Lung (tissue), 12 donors: ENCODE results near the gene PPP1R8. TPM values are rescaled to one million over a fixed set of nuclear protein-coding genes. Genes with fewer than 3 reads are reported as not detected.
"Not testable (repeated sequence)": the region's sequence is repeated elsewhere in the genome, so short reads cannot be mapped to it uniquely, and the experiment has no call there.

Experiments
- ATAC-seq: fragments of 200-7000 bp; cut with Tn5 transposase; one replicate; pipeline ENCODE4 v1.9.1; 2020; ENCODE audit warnings: moderate number of reproducible peaks; ENCODE audit not compliant: insufficient read depth, low FRiP score
- DNase-seq, 3 donors: peaks; one replicate each; pipeline ENCODE4 v3.0.0-alpha.2; 2013 to 2017
- H3K27ac ChIP-seq, 2 donors: one replicate each; pipeline ENCODE4 v1.5.1; 2013; ENCODE audit warnings: mild to moderate bottlenecking in 2 of 2, moderate library complexity in 2 of 2, control low read depth in 1 of 2, inconsistent platforms in 1 of 2, low read depth in 1 of 2, low read length in 1 of 2
- H3K27me3 ChIP-seq, 3 donors: one replicate each; pipeline ENCODE4 v1.5.1; 2013; ENCODE audit warnings: low read length in 2 of 3; ENCODE audit not compliant: control insufficient read depth in 3 of 3, insufficient read depth in 3 of 3
- H3K36me3 ChIP-seq, 4 donors: one replicate each; pipeline ENCODE4 v1.5.1; 2013; ENCODE audit warnings: low read length in 4 of 4, mild to moderate bottlenecking in 1 of 4, moderate library complexity in 1 of 4; ENCODE audit not compliant: control insufficient read depth in 4 of 4, insufficient read depth in 4 of 4
- H3K4me1 ChIP-seq, 5 donors: one replicate each; pipeline ENCODE4 v1.5.1; 2013; ENCODE audit warnings: low read length in 5 of 5, mild to moderate bottlenecking in 2 of 5, moderate library complexity in 1 of 5; ENCODE audit not compliant: control insufficient read depth in 5 of 5, insufficient read depth in 5 of 5
- H3K4me3 ChIP-seq: one replicate; pipeline ENCODE4 v1.5.1; 2013; ENCODE audit warnings: mild to moderate bottlenecking, control low read depth, moderate library complexity
- H3K9ac ChIP-seq, 2 donors: one replicate each; pipeline ENCODE4 v1.5.1; 2013; ENCODE audit warnings: low read length in 2 of 2, control low read depth in 1 of 2; ENCODE audit not compliant: insufficient read depth in 1 of 2
- H3K9me3 ChIP-seq, 4 donors: one replicate each; pipeline ENCODE4 v1.5.1; 2013; ENCODE audit warnings: low read length in 3 of 4, mild to moderate bottlenecking in 1 of 4, moderate library complexity in 1 of 4; ENCODE audit not compliant: control insufficient read depth in 4 of 4, insufficient read depth in 3 of 4
- WGBS, 2 donors: extraction: QIAGEN DNeasy Blood & Tissue Kit; methylation state at CpG; one replicate each; pipeline ENCODE4 v1.1.7; 2013; 5-methylcytosine and 5-hydroxymethylcytosine counted together
- polyA plus RNA-seq, 2 donors: library from polyadenylated mRNA; stranded (reverse); fragments of 200-250 nt; gene quantifications; one replicate each; pipeline ENCODE4 v1.2.1, GENCODE V29; 2013
- total RNA-seq, 2 donors: library from RNA; depleted of rRNA in 1 of 2; stranded (reverse); fragments of >200 nt in 1 of 2; gene quantifications; one replicate each; pipeline ENCODE4 v1.2.1, GENCODE V29; 2014 to 2021
- TF ChIP-seq, protein P1 (sequence below): IDR thresholded peaks from 2 replicates; pipeline ENCODE4 v1.5.1; 2012; ENCODE audit warnings: mild to moderate bottlenecking; ENCODE audit errors: control extremely low read depth, extremely low read depth
- donor health status: control.
- donor health status: control.
- donor health status: Bipolar disorder and iron deficiency.
- donor health status: healthy.
- donor health status: DM: yes; HTN: yes; CAD: no.

Gene PPP1R8
- total and polyA plus RNA-seq, 4 donors: 20.9 to 37.0 (median 33.4) TPM

DNA sequence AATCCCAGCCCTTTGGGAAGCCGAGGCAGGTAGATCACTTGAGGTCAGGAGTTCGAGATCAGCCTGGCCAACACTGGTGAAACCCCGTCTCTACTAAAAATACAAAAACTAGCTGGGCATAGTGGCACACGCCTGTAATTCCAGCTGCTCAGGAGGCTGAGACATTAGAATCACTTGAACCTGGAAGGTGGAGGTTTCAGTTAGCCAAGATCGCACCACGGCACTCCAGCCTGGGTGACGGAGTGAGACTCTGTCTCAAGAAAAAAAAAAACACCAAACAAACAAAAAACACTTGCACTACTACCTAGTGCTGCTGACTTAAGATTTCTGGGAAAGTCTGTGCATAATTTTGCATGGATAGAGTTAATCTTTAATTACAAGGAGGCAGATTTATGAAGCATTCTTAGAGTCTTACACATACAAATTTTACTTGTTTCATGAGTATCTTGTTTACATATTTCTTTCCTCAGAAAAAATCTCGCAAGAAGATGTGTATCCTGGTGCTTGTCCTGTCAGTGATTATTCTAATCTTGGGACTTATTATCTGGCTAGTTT is 8.7 kb upstream of the PPP1R8 start:
- TF ChIP-seq, protein P1, sequence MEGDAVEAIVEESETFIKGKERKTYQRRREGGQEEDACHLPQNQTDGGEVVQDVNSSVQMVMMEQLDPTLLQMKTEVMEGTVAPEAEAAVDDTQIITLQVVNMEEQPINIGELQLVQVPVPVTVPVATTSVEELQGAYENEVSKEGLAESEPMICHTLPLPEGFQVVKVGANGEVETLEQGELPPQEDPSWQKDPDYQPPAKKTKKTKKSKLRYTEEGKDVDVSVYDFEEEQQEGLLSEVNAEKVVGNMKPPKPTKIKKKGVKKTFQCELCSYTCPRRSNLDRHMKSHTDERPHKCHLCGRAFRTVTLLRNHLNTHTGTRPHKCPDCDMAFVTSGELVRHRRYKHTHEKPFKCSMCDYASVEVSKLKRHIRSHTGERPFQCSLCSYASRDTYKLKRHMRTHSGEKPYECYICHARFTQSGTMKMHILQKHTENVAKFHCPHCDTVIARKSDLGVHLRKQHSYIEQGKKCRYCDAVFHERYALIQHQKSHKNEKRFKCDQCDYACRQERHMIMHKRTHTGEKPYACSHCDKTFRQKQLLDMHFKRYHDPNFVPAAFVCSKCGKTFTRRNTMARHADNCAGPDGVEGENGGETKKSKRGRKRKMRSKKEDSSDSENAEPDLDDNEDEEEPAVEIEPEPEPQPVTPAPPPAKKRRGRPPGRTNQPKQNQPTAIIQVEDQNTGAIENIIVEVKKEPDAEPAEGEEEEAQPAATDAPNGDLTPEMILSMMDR: no peak
- DNase-seq (no peak), ATAC-seq (no peak)
- Histone ChIP-seq H3K9me3 (no peaks in the 10 kb centered on the region), H3K36me3 (peaks cover 5 to 28% (median 23%) of the 10 kb centered on the region in 4 donors), H3K27me3 (no peaks in the 10 kb centered on the region), H3K4me1 (no peaks in the 10 kb centered on the region), H3K4me3 (no peak overlapping the region), H3K27ac (no peak overlapping the region), H3K9ac (no peak overlapping the region)
- 87 to 95% methylated on average over 8 of the region's 8 CpGs for WGBS, 2 donors

DNA sequence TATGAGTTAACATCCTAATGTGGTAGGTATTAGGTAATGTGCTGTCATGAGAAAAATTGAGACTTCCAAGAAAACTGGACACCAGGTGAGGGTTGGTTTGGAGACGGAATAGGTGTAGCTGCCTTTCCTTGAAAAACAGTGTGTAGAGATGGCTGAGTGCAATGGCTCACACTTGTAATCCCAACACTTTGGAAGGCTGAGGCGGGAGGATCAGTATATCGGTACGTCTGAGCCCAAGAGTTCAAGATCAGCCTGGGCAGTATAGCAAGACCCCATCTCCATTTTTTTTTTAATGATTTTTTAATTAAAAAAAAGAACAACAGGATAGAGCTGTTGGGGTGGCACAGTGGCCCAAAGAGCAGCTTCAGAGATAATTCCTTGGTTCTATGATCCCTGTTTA is 6.8 kb upstream of the PPP1R8 start:
- Histone ChIP-seq H3K36me3 (peaks cover 0 to 18% (median 13%) of the 10 kb centered on the region in 4 donors), H3K9me3 (no peaks in the 10 kb centered on the region)
- DNase-seq: no peak

DNA sequence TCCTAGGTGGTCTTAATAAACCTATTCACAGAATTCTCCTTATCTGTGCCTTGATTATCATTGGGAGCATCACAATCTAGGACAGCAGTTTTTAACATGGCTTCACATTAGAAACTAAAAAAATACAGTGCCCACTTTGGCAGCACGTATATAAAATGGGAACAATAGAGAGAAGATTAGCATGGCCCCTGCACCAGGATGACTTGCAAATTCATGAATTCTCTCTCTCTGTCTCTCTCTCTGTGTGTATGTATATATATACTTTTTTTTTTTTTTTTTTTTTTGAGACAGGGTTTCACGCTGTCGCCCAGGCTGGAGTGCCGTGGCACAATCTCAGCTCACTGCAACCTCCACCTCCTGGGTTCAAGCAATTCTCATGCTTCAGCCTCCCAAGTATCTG is 6.2 kb upstream of the PPP1R8 start:
- TF ChIP-seq, protein P1: no peak
- 95 to 98% methylated on average over 4 of the region's 4 CpGs for WGBS, 2 donors
- no peak overlapping the region for H3K4me3 ChIP-seq

More for the DNA sequence above, 6.8 kb upstream of the PPP1R8 start:
- TF ChIP-seq, protein P1: no peak
- no peak overlapping the region for H3K4me3 ChIP-seq
- no peaks in the 10 kb centered on the region for H3K27me3 ChIP-seq
- H3K9ac ChIP-seq: no peak overlapping the region
- H3K4me1 ChIP-seq: no peaks in the 10 kb centered on the region
- ATAC-seq: no peak
- WGBS, 2 donors: 98 to 99% methylated on average over 4 of the region's 4 CpGs
- H3K27ac ChIP-seq: no peak overlapping the region

DNA sequence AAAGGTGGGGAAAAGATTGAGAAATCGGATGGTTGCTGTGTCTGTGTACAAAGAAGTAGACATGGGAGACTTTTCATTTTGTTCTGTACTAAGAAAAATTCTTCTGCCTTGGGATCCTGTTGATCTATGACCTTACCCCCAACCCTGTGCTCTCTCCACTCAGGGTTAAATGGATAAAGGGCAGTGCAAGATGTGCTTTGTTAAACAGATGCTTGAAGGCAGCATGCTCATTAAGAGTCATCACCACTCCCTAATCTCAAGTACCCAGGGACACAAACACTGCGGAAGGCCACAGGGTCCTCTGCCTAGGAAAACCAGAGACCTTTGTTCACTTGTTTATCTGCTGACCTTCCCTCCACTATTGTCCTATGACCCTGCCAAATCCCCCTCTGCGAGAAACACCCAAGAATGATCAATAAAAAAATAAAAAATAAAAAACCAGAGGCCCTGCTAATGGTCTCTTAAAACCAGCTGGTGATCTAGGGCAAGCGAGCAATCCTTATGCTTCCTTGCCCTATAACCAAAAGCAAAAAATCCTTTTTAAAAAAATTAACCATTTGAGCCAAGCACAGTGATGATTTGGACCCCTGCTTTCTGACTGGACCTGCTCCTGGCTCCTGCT is 1.1 kb upstream of the PPP1R8 start:
- Histone ChIP-seq H3K4me1 (peaks cover 0 to 11% (median 8%) of the 10 kb centered on the region in 5 donors), H3K27ac (peak overlapping the region; percentile 5 to 74)
- 85 to 90% methylated on average over 3 of the region's 4 CpGs for WGBS, 2 donors
- not testable (repeated sequence) for H3K27me3 ChIP-seq, H3K9ac ChIP-seq, H3K36me3 ChIP-seq, H3K9me3 ChIP-seq, H3K4me3 ChIP-seq, ATAC-seq, DNase-seq

More for the DNA sequence above, 6.2 kb upstream of the PPP1R8 start:
- Histone ChIP-seq H3K9ac (no peak overlapping the region), H3K4me1 (no peaks in the 10 kb centered on the region), H3K27me3 (no peaks in the 10 kb centered on the region), H3K27ac (no peak overlapping the region), H3K9me3 (no peaks in the 10 kb centered on the region), H3K36me3 (peaks cover 0 to 16% (median 10%) of the 10 kb centered on the region in 4 donors)
- ATAC-seq (no peak), DNase-seq (no peak)
